Measurements from ENCODE around the gene ACP7. TPM values are rescaled to one million over a fixed set of nuclear protein-coding genes. Genes with fewer than 3 reads are reported as not detected.
A peak's percentile ranks its signal among the peaks of the same experiment; 100 is the strongest.

Gene ACP7
- total RNA-seq, 1 donor from 2014 or later: 0.46 TPM

DNA sequence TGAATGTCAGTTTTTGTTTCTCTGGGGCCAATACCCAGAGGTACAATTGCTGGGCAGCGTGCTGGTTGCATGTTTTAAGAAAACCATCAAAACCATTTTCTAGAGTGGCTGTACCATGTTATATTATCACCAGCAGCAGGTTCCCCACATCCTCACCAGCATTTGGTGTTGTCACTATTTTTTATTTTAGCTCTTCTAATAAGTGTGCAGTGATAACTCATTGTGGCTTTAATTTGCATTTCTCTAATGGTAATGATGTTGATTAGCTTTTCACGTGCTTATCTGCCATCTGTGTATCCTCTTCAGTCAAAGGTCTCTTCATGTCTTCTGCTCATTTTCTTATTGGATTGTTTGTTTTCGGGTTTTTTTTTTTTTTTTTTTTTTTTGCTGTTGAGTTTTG lies 63.3 kb downstream of the ACP7 start:
- Mint-ChIP-seq H3K27ac (ENCODE audit: unreplicated experiment) (no peak overlapping the region), H3K4me1 (ENCODE audit: unreplicated experiment) (peaks cover 36% of the 10 kb centered on the region), H3K36me3 (ENCODE audit: low read depth, unreplicated experiment) (peaks cover 3% of the 10 kb centered on the region), H3K9me3 (ENCODE audit: unreplicated experiment) (no peaks in the 10 kb centered on the region), H3K27me3 (ENCODE audit: unreplicated experiment) (peaks cover 3% of the 10 kb centered on the region), H3K4me3 (ENCODE audit: unreplicated experiment) (peak overlapping the region; percentile 20)
- TF ChIP-seq, protein P1, sequence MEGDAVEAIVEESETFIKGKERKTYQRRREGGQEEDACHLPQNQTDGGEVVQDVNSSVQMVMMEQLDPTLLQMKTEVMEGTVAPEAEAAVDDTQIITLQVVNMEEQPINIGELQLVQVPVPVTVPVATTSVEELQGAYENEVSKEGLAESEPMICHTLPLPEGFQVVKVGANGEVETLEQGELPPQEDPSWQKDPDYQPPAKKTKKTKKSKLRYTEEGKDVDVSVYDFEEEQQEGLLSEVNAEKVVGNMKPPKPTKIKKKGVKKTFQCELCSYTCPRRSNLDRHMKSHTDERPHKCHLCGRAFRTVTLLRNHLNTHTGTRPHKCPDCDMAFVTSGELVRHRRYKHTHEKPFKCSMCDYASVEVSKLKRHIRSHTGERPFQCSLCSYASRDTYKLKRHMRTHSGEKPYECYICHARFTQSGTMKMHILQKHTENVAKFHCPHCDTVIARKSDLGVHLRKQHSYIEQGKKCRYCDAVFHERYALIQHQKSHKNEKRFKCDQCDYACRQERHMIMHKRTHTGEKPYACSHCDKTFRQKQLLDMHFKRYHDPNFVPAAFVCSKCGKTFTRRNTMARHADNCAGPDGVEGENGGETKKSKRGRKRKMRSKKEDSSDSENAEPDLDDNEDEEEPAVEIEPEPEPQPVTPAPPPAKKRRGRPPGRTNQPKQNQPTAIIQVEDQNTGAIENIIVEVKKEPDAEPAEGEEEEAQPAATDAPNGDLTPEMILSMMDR (IDR thresholded peaks at IDR 0.05; ENCODE audit: unreplicated experiment): no peak
- no peak for DNase-seq (ENCODE audit: low spot score)

DNA sequence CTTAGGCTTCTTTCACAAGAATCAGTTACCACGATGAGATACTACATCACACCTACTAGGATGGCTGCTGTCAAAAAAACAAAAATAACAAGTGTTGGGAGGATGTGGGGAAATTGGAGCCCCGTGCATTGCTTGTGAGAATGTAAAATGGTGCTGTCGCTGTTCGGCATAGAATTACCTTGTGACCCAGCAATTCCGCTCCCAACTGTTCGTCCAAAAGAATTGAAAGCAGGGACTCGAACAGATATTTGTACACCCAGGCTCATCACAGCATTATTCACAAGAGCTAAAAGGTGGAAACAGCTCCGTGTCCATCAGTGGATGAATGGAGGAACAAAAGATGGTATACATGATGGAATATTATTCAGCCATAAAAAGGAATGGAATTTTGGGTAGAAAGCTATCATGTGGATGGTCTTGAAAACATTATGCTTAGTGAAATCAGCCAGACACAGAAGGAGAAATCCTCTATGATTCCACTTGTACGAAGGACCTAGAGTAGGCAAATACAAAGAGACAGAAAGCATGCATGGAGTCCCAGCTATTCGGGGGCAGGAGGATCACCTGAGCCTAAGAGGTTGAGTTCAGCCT lies 64.9 kb downstream of the ACP7 start:
- Mint-ChIP-seq H3K4me1 (ENCODE audit: unreplicated experiment) (peaks cover 31% of the 10 kb centered on the region), H3K4me3 (ENCODE audit: unreplicated experiment) (no peak overlapping the region), H3K36me3 (ENCODE audit: low read depth, unreplicated experiment) (peaks cover 3% of the 10 kb centered on the region), H3K9me3 (ENCODE audit: unreplicated experiment) (no peaks in the 10 kb centered on the region), H3K27me3 (ENCODE audit: unreplicated experiment) (peaks cover 3% of the 10 kb centered on the region), H3K27ac (ENCODE audit: unreplicated experiment) (no peak overlapping the region)
- TF ChIP-seq, protein P1 (IDR thresholded peaks at IDR 0.05; ENCODE audit: unreplicated experiment): no peak
- no peak for DNase-seq (ENCODE audit: low spot score)

DNA sequence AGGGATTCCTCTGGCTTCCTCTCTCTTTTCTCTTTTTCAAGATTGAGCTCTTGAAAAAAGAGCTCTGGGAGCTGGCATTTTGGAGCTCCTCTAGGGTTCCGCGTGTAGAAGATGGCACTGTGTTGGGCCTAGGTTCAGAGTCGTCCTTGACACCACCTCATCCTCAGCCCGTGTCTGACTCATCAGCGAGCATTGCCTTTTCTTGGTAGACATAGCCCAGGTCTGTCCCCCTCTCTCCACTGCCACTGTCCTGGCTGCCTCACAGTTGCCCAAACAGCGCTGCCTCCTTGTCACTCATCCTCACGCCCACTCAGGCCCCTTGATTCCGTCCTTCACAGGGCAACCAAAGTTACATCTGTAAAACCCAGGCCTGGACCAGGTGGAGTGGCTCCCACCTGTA lies 66.1 kb downstream of the ACP7 start:
- Mint-ChIP-seq H3K27me3 (ENCODE audit: unreplicated experiment) (peaks cover 3% of the 10 kb centered on the region), H3K36me3 (ENCODE audit: low read depth, unreplicated experiment) (peaks cover 3% of the 10 kb centered on the region), H3K9me3 (ENCODE audit: unreplicated experiment) (no peaks in the 10 kb centered on the region), H3K4me3 (ENCODE audit: unreplicated experiment) (no peak overlapping the region), H3K27ac (ENCODE audit: unreplicated experiment) (no peak overlapping the region), H3K4me1 (ENCODE audit: unreplicated experiment) (peaks cover 29% of the 10 kb centered on the region)
- DNase-seq (ENCODE audit: low spot score): no peak
- TF ChIP-seq, protein P1 (IDR thresholded peaks at IDR 0.05; ENCODE audit: unreplicated experiment): no peak

DNA sequence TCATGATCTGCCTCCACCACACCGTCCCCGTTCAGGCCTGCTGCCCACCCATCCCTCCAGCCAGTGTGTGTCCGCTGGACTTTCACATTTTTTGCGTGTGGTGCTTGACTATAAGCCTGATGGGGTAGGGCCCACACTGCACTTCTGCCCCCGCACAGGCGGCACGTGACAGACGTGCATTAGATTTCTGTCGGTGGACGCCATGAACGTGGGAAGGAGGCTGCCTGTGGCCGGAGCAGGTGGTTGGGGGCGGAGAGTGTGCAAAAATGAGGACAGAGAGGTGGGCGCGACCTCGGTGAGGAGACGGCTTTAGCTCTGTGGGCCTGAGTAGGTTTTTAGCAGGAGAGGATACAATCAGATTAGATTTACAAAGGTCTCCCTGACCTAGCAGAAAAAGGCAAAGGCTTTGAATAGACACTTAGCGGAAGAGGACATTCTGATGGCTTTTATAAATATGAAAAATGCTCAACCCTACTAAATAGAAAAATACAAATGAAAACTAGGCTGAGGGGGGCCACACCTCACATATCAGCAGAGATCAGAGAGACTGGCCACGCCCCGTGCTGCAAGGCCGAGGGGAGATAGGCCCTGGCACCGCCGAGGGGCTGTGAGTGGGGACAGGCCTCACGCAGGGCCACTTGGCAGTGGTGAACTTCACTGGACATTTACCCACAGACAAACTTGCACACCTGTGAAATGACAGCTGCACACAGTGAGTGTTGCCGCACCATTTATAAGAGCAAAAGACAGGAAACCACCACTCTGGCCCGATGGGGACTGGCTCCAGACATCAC lies 66.8 kb downstream of the ACP7 start:
- no peak overlapping the region for H3K27ac Mint-ChIP-seq (ENCODE audit: unreplicated experiment)
- H3K4me1 Mint-ChIP-seq (ENCODE audit: unreplicated experiment): peaks cover 28% of the 10 kb centered on the region
- DNase-seq (ENCODE audit: low spot score): no peak
- TF ChIP-seq, protein P1 (IDR thresholded peaks at IDR 0.05; ENCODE audit: unreplicated experiment): no peak
- H3K36me3 Mint-ChIP-seq (ENCODE audit: low read depth, unreplicated experiment): peaks cover 3% of the 10 kb centered on the region
- no peak overlapping the region for H3K4me3 Mint-ChIP-seq (ENCODE audit: unreplicated experiment)
- H3K27me3 Mint-ChIP-seq (ENCODE audit: unreplicated experiment): peaks cover 3% of the 10 kb centered on the region
- H3K9me3 Mint-ChIP-seq (ENCODE audit: unreplicated experiment): no peaks in the 10 kb centered on the region

DNA sequence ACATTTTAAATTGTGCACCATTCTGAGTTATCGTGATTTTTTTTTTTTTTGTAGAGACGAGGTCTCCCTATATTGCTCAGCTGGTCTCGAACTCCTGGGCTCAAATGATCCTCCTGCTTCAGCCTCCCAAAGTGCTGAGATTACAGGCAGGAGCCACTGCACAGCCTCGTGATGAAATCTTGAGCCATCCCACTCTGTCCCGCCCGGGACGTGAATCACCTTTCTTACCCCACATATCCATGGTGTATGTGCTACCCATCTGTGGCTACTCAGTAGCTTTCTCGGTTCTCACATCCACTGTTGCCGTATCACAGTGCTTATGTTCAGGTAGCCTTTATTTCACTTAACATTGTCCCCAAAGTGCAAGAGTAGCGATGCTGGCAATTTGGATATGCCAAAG lies 67.9 kb downstream of the ACP7 start:
- no peak for DNase-seq (ENCODE audit: low spot score)
- no peak overlapping the region for H3K27ac Mint-ChIP-seq (ENCODE audit: unreplicated experiment)
- H3K9me3 Mint-ChIP-seq (ENCODE audit: unreplicated experiment): no peaks in the 10 kb centered on the region
- peaks cover 21% of the 10 kb centered on the region for H3K4me1 Mint-ChIP-seq (ENCODE audit: unreplicated experiment)
- H3K4me3 Mint-ChIP-seq (ENCODE audit: unreplicated experiment): no peak overlapping the region
- TF ChIP-seq, protein P1 (IDR thresholded peaks at IDR 0.05; ENCODE audit: unreplicated experiment): no peak
- peaks cover 3% of the 10 kb centered on the region for H3K36me3 Mint-ChIP-seq (ENCODE audit: low read depth, unreplicated experiment)
- peaks cover 3% of the 10 kb centered on the region for H3K27me3 Mint-ChIP-seq (ENCODE audit: unreplicated experiment)
